Measurements from ENCODE around the gene ADCY2.

ADCY2 gene

GRCh38 chr5:7680260-7680659 is 284.3 kb downstream of the ADCY2 start:
- TF ChIP-seq MZF1 (tag by site-specific recombination; IDR thresholded peaks at IDR 0.05; ENCODE audit: borderline replicate concordance) (no peak), ZNF548 (tag by site-specific recombination; IDR thresholded peaks at IDR 0.05) (no peak), ZNF521 (tag by site-specific recombination; IDR thresholded peaks at IDR 0.05) (no peak), ZNF211 (tag by site-specific recombination; IDR thresholded peaks at IDR 0.05; ENCODE audit: low read depth) (no peak), ZNF624 (tag by site-specific recombination; IDR thresholded peaks at IDR 0.05) (no peak), ZNF169 (tag by site-specific recombination; IDR thresholded peaks at IDR 0.05) (no peak), ZBTB17 (tag by site-specific recombination; IDR thresholded peaks at IDR 0.05) (no peak), RBAK (tag by site-specific recombination; IDR thresholded peaks at IDR 0.05) (no peak), ZNF221 (tag by site-specific recombination; IDR thresholded peaks at IDR 0.05; ENCODE audit: borderline replicate concordance) (no peak), ZNF837 (tag by site-specific recombination; IDR thresholded peaks at IDR 0.05) (no peak), ZSCAN30 (tag by site-specific recombination; IDR thresholded peaks at IDR 0.05) (no peak), KLF10 (tag by site-specific recombination; IDR thresholded peaks at IDR 0.05) (no peak), ZNF398 (tag by site-specific recombination; IDR thresholded peaks at IDR 0.05) (no peak), ZNF214 (tag by site-specific recombination; IDR thresholded peaks at IDR 0.05; ENCODE audit: borderline replicate concordance) (no peak), ZNF341 (tag by site-specific recombination; IDR thresholded peaks at IDR 0.05; ENCODE audit: low read depth) (no peak), ZNF223 (tag by site-specific recombination; IDR thresholded peaks at IDR 0.05) (no peak), SCRT2 (tag by site-specific recombination; IDR thresholded peaks at IDR 0.05) (no peak), TCF7L2 (IDR thresholded peaks at IDR 0.05; ENCODE audit: borderline replicate concordance, low read depth, low read length) (no peak), ZEB2 (tag by site-specific recombination; IDR thresholded peaks at IDR 0.05) (no peak), ZNF416 (tag by site-specific recombination; IDR thresholded peaks at IDR 0.05) (no peak)
- Histone ChIP-seq H3K4me3 (ENCODE audit: low read depth, low read length) (no peak overlapping the region), H3K9me3 (ENCODE audit: control insufficient read depth, insufficient read depth, low read depth, low read length) (no peaks in the 10 kb centered on the region), H3K36me3 (ENCODE audit: control insufficient read depth in 2 of 2, insufficient read depth in 1 of 2, low read length in 2 of 2) (no peaks in the 10 kb centered on the region), H3K27ac (ENCODE audit: extremely low read depth, low read depth, low read length) (no peak overlapping the region), H3K4me1 (ENCODE audit: control insufficient read depth, insufficient read depth, low read length) (no peaks in the 10 kb centered on the region)
- ChIA-PET CTCF (interaction anchor here (0.5 to 0.8 kb wide), 2 partner anchors 59 to 72 kb away, joined by 3 to 4 read pairs; no protein-coding TSS in a partner anchor), POLR2A (no interaction called here)

GRCh38 chr5:7682379-7682778 is 286.4 kb downstream of the ADCY2 start:
- no peaks in the 10 kb centered on the region for H3K36me3 ChIP-seq (ENCODE audit: control insufficient read depth in 2 of 2, insufficient read depth in 1 of 2, low read length in 2 of 2)
- CTCF ChIA-PET, result no interaction called here
- H3K9me3 ChIP-seq (ENCODE audit: control insufficient read depth, insufficient read depth, low read depth, low read length), result no peaks in the 10 kb centered on the region
- no peak overlapping the region for H3K27ac ChIP-seq (ENCODE audit: extremely low read depth, low read depth, low read length)
- H3K4me1 ChIP-seq (ENCODE audit: control insufficient read depth, insufficient read depth, low read length), result no peaks in the 10 kb centered on the region
- no peak for TF ChIP-seq ZNF223 (tag by site-specific recombination; IDR thresholded peaks at IDR 0.05)
- POLR2A ChIA-PET, result no interaction called here
- no peak overlapping the region for H3K4me3 ChIP-seq (ENCODE audit: low read depth, low read length)

- H3K4me3 ChIP-seq (ENCODE audit: low read depth, low read length), result no peak overlapping the region
- no peaks in the 10 kb centered on the region for H3K4me1 ChIP-seq (ENCODE audit: control insufficient read depth, insufficient read depth, low read length)
- no peaks in the 10 kb centered on the region for H3K36me3 ChIP-seq (ENCODE audit: control insufficient read depth in 2 of 2, insufficient read depth in 1 of 2, low read length in 2 of 2)
- ChIA-PET POLR2A (no interaction called here), CTCF (no interaction called here)
- no peak overlapping the region for H3K27ac ChIP-seq (ENCODE audit: extremely low read depth, low read depth, low read length)
- no peaks in the 10 kb centered on the region for H3K9me3 ChIP-seq (ENCODE audit: control insufficient read depth, insufficient read depth, low read depth, low read length)
- TF ChIP-seq ZEB2 (tag by site-specific recombination; IDR thresholded peaks at IDR 0.05), result no peak
- TF ChIP-seq GLIS2 (tag by site-specific recombination; IDR thresholded peaks at IDR 0.05), result no peak
- TF ChIP-seq ZNF600 (tag by site-specific recombination; IDR thresholded peaks at IDR 0.05), result no peak
- TF ChIP-seq ZNF585B (tag by site-specific recombination; IDR thresholded peaks at IDR 0.05), result no peak
- no peak for TF ChIP-seq ZNF138 (tag by site-specific recombination; IDR thresholded peaks at IDR 0.05; ENCODE audit: borderline replicate concordance)
- TF ChIP-seq ZNF791 (tag by site-specific recombination; IDR thresholded peaks at IDR 0.05), result no peak
- no peak for TF ChIP-seq KLF9 (tag by site-specific recombination; IDR thresholded peaks at IDR 0.05; ENCODE audit: low read depth)
- TF ChIP-seq ZSCAN16 (tag by site-specific recombination; IDR thresholded peaks at IDR 0.05), result no peak
- TF ChIP-seq ZNF155 (tag by site-specific recombination; IDR thresholded peaks at IDR 0.05), result no peak
- TF ChIP-seq ZNF394 (tag by site-specific recombination; IDR thresholded peaks at IDR 0.05; ENCODE audit: borderline replicate concordance), result no peak
- no peak for TF ChIP-seq ZNF10 (tag by site-specific recombination; IDR thresholded peaks at IDR 0.05)
- no peak for TF ChIP-seq TSHZ1 (tag by site-specific recombination; IDR thresholded peaks at IDR 0.05; ENCODE audit: borderline replicate concordance)
Observed at GRCh38 chr5:7683753-7684152, 287.8 kb downstream of the ADCY2 start.

Data from HEK293 (cell line).